Effector memory CD4-positive, alpha-beta T cell (primary cell): ENCODE data around the gene CLEC6A.

Experiments
- DNase-seq, 3 donors: peaks; one replicate each; pipeline ENCODE4 v3.0.0-alpha.2; 2020
- H3K27ac ChIP-seq: 2 replicates; pipeline ENCODE4 v1.7.0; 2013; ENCODE audit warnings: mild to moderate bottlenecking, low read length, moderate library complexity; ENCODE audit not compliant: insufficient read depth, poor library complexity, severe bottlenecking
- H3K27me3 ChIP-seq: replicated peaks from 2 replicates; pipeline ENCODE4 v1.7.0; 2013; ENCODE audit warnings: mild to moderate bottlenecking, low read length; ENCODE audit not compliant: insufficient read depth, control insufficient read depth, poor library complexity, severe bottlenecking
- H3K36me3 ChIP-seq: 2 replicates; pipeline ENCODE4 v1.7.0; 2013; ENCODE audit warnings: mild to moderate bottlenecking, low read length, moderate library complexity; ENCODE audit not compliant: control insufficient read depth, insufficient read depth
- H3K4me1 ChIP-seq: 2 replicates; pipeline ENCODE4 v1.7.0; 2013; ENCODE audit warnings: low read length, mild to moderate bottlenecking; ENCODE audit not compliant: control insufficient read depth, insufficient read depth, poor library complexity, severe bottlenecking
- H3K4me3 ChIP-seq: 2 replicates; pipeline ENCODE4 v1.7.0; 2013; ENCODE audit warnings: low read length, low read depth, mild to moderate bottlenecking; ENCODE audit not compliant: insufficient read depth, poor library complexity, severe bottlenecking
- H3K9me3 ChIP-seq: 2 replicates; pipeline ENCODE4 v1.7.0; 2013; ENCODE audit warnings: mild to moderate bottlenecking, low read length, moderate library complexity; ENCODE audit not compliant: control insufficient read depth

Gene CLEC6A

GRCh38 chr12:8453796-8454195 is 2.0 kb upstream of the CLEC6A start:
- Histone ChIP-seq H3K27me3 (peaks cover 4% of the 10 kb centered on the region), H3K27ac (no peak overlapping the region), H3K4me1 (no peaks in the 10 kb centered on the region), H3K36me3 (no peaks in the 10 kb centered on the region), H3K4me3 (no peak overlapping the region), H3K9me3 (no peaks in the 10 kb centered on the region)
- no peak for DNase-seq

GRCh38 chr12:8455271-8455670 is 491 bp upstream of the CLEC6A start:
- Histone ChIP-seq H3K4me1 (no peaks in the 10 kb centered on the region), H3K27me3 (peaks cover 4% of the 10 kb centered on the region), H3K4me3 (no peak overlapping the region), H3K9me3 (no peaks in the 10 kb centered on the region), H3K27ac (no peak overlapping the region), H3K36me3 (no peaks in the 10 kb centered on the region)
- DNase-seq: no peak

GRCh38 chr12:8461426-8461825 is 5.7 kb downstream of the CLEC6A start:
- peaks cover 4% of the 10 kb centered on the region for H3K27me3 ChIP-seq
- H3K4me1 ChIP-seq: no peaks in the 10 kb centered on the region
- H3K9me3 ChIP-seq: no peaks in the 10 kb centered on the region
- no peak for DNase-seq
- no peak overlapping the region for H3K4me3 ChIP-seq
- H3K27ac ChIP-seq: no peak overlapping the region
- H3K36me3 ChIP-seq: no peaks in the 10 kb centered on the region

GRCh38 chr12:8465301-8465996 is 9.7 kb downstream of the CLEC6A start:
- no peaks in the 10 kb centered on the region for H3K27me3 ChIP-seq
- DNase-seq: no peak
- no peak overlapping the region for H3K4me3 ChIP-seq
- H3K9me3 ChIP-seq: no peaks in the 10 kb centered on the region
- no peaks in the 10 kb centered on the region for H3K36me3 ChIP-seq
- H3K4me1 ChIP-seq: no peaks in the 10 kb centered on the region
- no peak overlapping the region for H3K27ac ChIP-seq

GRCh38 chr12:8466241-8466640 is 10.5 kb downstream of the CLEC6A start:
- H3K27ac ChIP-seq: no peak overlapping the region
- no peaks in the 10 kb centered on the region for H3K4me1 ChIP-seq
- no peaks in the 10 kb centered on the region for H3K36me3 ChIP-seq
- H3K27me3 ChIP-seq: no peaks in the 10 kb centered on the region
- DNase-seq: no peak
- no peak overlapping the region for H3K4me3 ChIP-seq
- H3K9me3 ChIP-seq: no peaks in the 10 kb centered on the region

GRCh38 chr12:8471090-8471489 is 15.3 kb downstream of the CLEC6A start:
- no peaks in the 10 kb centered on the region for H3K36me3 ChIP-seq
- H3K9me3 ChIP-seq: no peaks in the 10 kb centered on the region
- no peak overlapping the region for H3K4me3 ChIP-seq
- H3K4me1 ChIP-seq: no peaks in the 10 kb centered on the region
- no peak overlapping the region for H3K27ac ChIP-seq
- no peak for DNase-seq
- no peaks in the 10 kb centered on the region for H3K27me3 ChIP-seq

- no peaks in the 10 kb centered on the region for H3K4me1 ChIP-seq
- no peak for DNase-seq
- no peak overlapping the region for H3K4me3 ChIP-seq
- no peaks in the 10 kb centered on the region for H3K27me3 ChIP-seq
- H3K36me3 ChIP-seq: no peaks in the 10 kb centered on the region
- no peak overlapping the region for H3K27ac ChIP-seq
- H3K9me3 ChIP-seq: no peaks in the 10 kb centered on the region
Observed at GRCh38 chr12:8475508-8476203, 19.9 kb downstream of the CLEC6A start.

- Histone ChIP-seq H3K36me3 (no peaks in the 10 kb centered on the region), H3K27ac (no peak overlapping the region), H3K9me3 (no peaks in the 10 kb centered on the region), H3K4me1 (no peaks in the 10 kb centered on the region), H3K27me3 (no peaks in the 10 kb centered on the region), H3K4me3 (no peak overlapping the region)
- DNase-seq: no peak
Observed at GRCh38 chr12:8482571-8483061, 26.9 kb downstream of the CLEC6A start.

GRCh38 chr12:8483079-8483478 is 27.3 kb downstream of the CLEC6A start:
- Histone ChIP-seq H3K4me1 (no peaks in the 10 kb centered on the region), H3K27me3 (no peaks in the 10 kb centered on the region), H3K36me3 (no peaks in the 10 kb centered on the region), H3K4me3 (no peak overlapping the region), H3K9me3 (no peaks in the 10 kb centered on the region), H3K27ac (no peak overlapping the region)
- DNase-seq: no peak
